ENCODE results near the gene PARD6G. TPM values are rescaled to one million over a fixed set of nuclear protein-coding genes. Genes with fewer than 3 reads are reported as not detected.
"Not testable (repeated sequence)": the region's sequence is repeated elsewhere in the genome, so short reads cannot be mapped to it uniquely, and the experiment has no call there.

Gene PARD6G
- total and polyA plus RNA-seq, 5 experiments from 2014 or later, result 0.13 to 0.34 (median 0.21) TPM; not detected in 1

DNA sequence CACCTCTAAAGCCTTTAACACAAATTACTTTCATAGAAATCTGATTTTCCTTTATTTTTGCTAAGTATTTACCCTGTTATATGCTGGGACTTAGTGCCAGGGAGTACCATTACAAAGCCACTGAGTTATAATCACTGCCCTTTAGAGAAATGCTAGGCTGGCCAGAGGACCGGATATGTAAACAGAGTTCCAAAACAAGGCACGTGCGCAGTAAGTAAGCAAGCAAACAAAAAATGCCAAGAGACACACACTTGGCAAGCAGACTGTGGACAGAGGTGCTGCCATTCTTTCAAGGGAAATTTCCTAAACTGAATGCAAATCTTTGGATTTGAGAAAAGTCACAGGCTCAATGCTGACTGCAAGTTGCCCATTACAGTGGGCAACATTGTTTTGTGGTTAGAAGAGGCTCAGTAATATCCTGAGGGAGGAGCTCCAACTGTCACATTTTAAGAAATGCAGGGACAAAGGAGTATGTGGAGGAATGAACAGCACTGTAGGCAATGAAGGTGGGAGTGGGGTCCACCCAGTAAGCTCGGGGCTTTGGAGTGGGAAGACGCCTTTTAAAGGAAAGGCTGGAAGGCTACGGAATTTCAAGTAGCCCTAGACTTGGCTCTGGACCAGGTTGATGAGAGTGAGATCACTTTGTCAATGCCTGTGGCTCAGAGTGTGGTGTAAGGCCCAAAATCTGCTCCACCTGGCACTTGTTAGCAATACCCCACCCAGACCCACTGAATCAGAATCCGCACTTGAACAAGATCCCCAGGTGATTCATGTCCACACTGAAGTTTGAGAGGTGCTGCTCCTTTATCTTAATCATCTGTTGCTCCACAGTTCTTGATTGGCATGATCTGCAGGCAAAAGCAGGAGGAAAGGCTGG lies 2.1 kb upstream of the PARD6G start:
- Mint-ChIP-seq H3K27ac (no peak overlapping the region), H3K27me3 (peaks cover 10 to 40% (median 18%) of the 10 kb centered on the region in 5 donors), H3K36me3 (no peaks in the 10 kb centered on the region), H3K9me3 (no peaks in the 10 kb centered on the region), H3K4me1 (peaks cover 0 to 12% (median 6%) of the 10 kb centered on the region in 4 donors), H3K4me3 (no peak overlapping the region)
- ATAC-seq (no peak), DNase-seq (no peak)
- POLR2A ChIA-PET, result interaction anchor here (1.1 kb wide), 1 partner anchor 74 kb away, joined by 3 read pairs; no protein-coding TSS in a partner anchor

DNA sequence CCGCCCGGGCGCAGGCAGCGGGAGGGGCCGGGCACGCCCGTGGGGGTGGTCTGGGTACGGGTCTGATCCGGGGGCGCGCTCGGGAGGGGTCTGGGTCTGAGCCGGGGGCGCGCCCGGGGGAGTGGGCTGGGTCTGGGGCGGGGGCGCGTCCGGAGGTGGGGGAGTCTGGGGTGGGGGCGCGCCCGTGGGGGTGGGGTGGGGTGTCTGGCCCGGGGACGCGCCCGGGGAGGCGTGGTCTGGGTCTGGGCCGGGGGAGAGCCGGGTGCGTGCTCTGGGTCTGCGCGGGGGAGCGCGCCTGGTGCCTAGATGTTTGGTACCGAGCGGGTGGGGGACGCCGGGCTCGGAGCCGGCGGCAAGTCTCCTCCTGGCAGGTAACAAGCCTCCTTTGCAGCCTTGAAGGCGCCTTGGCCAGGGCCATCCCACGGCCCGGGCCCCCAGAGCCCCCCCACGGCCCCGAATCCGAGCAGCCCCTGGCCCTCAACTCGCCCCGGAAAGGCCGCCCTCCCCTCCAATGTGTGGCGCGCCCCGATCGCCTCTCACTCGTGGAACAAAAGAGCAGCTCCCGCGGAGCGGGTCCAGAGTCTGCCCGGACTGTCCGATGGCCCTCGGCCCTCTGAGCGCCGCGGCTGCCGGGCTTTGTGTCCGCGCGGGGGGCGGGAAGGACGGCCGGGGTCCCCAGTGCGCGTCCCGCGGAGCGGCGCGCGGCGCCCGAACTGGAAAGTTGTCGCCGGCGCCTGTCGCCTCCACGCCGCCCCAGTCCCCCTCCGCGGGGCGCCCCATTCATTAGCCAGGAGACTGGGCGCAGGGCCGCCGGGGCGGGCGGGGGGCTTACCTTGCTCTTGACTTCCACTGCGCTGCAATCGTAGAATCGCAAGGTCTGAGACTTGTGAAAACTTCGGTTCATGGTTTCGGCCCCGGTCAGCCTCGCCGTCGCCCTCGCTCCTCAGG lies 595 bp downstream of the PARD6G start:
- peak overlapping the region in 8 of 10 donors; percentile 19 to 82 (median 67) for H3K4me3 Mint-ChIP-seq
- ATAC-seq (peak; percentile 53 to 59), DNase-seq (peak in 3 of 10 donors; percentile 12 to 22 (median 21))
- peaks cover 20 to 58% (median 30%) of the 10 kb centered on the region in 5 donors for H3K27me3 Mint-ChIP-seq
- H3K27ac Mint-ChIP-seq, result no peak overlapping the region
- no peaks in the 10 kb centered on the region for H3K9me3 Mint-ChIP-seq
- POLR2A ChIA-PET, result no interaction called here
- H3K4me1 Mint-ChIP-seq, result peaks cover 0 to 12% (median 5%) of the 10 kb centered on the region in 4 donors
- H3K36me3 Mint-ChIP-seq, result no peaks in the 10 kb centered on the region

- H3K36me3 Mint-ChIP-seq, result no peaks in the 10 kb centered on the region
- peak overlapping the region; percentile 54 to 82 (median 68) for H3K4me3 Mint-ChIP-seq
- H3K4me1 Mint-ChIP-seq, result peaks cover 0 to 12% (median 5%) of the 10 kb centered on the region in 4 donors
- DNase-seq (no peak), ATAC-seq (no peak)
- POLR2A ChIA-PET, result no interaction called here
- no peaks in the 10 kb centered on the region for H3K9me3 Mint-ChIP-seq
- H3K27ac Mint-ChIP-seq, result no peak overlapping the region
- H3K27me3 Mint-ChIP-seq, result peaks cover 20 to 66% (median 30%) of the 10 kb centered on the region in 5 donors
These were observed 1.4 kb downstream of the PARD6G start for GRCh38 chr18:80245781-80246444.

DNA sequence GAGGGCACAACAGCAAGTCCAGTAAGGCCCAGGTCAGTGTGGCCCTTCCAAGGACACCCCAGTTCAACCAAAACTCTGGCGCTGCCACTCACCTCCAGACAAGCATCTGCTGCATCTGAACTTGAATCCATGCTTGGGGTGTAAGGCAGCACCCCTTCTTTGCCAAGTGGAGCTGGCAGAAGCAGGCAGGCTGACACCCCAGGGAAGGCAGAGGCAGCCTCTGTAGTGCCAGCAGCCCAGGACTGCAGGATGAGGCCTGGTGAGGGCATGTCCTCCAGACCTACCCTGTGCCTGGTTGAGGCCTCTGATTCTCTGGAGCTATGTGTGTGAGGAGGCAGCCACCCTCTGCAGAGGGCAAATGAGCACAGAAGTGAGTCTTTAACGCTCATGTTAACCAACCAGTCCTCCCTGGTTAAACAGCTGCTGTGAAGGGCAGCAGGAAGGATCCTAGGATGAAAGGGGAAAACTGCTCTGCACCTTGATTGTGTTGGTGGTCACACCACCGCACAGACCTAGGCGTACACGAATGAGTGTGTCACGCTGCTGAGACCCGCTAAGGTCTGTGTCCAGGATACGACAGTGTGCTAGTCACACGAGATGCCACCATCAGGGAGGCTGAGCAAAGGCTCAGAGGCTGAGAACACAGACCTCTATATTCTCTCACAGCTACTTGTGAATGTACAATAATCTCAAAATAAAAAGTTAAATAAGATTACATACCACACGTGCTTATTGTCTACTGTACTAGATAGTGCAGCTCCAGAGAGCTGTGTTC lies 2.2 kb downstream of the PARD6G start:
- Mint-ChIP-seq H3K4me1 (peaks cover 0 to 12% (median 5%) of the 10 kb centered on the region in 4 donors), H3K9me3 (no peaks in the 10 kb centered on the region), H3K4me3 (peak overlapping the region; percentile 2 to 82 (median 68)), H3K27ac (no peak overlapping the region), H3K27me3 (peaks cover 21 to 71% (median 31%) of the 10 kb centered on the region in 5 donors), H3K36me3 (no peaks in the 10 kb centered on the region)
- POLR2A ChIA-PET, result no interaction called here
- DNase-seq (no peak), ATAC-seq (no peak)

GRCh38 chr18:80244167-80244566 lies 3.1 kb downstream of the PARD6G start:
- ATAC-seq, result no peak
- Mint-ChIP-seq H3K9me3 (no peaks in the 10 kb centered on the region), H3K4me1 (peaks cover 0 to 12% (median 5%) of the 10 kb centered on the region in 4 donors), H3K36me3 (no peaks in the 10 kb centered on the region), H3K4me3 (no peak overlapping the region), H3K27me3 (peaks cover 21 to 70% (median 31%) of the 10 kb centered on the region in 5 donors), H3K27ac (no peak overlapping the region)
- POLR2A ChIA-PET, result no interaction called here
- no peak for DNase-seq

DNA sequence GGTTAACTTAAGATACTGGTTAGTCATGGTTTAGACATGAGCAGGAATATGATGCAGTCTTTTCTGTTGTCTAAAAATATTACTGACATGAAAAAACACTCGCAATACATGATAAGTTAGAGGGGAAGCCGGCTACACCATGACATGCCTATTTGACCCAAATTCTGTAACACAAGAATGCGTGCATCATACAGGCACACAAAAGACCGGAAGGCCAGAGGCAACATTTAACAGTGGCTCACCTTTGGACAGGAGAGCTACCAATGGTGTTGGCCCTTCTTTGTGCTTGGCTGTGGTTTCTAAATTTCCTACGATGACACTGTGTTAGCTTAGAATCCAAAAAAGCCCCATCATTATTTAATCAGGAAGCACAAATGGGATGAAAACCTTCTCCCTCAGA lies 4.1 kb downstream of the PARD6G start:
- Mint-ChIP-seq H3K27ac (no peak overlapping the region), H3K27me3 (peaks cover 21 to 67% (median 31%) of the 10 kb centered on the region in 5 donors), H3K9me3 (peaks cover 0 to 3% (median 0%) of the 10 kb centered on the region in 9 donors), H3K36me3 (no peaks in the 10 kb centered on the region), H3K4me1 (peaks cover 0 to 12% (median 5%) of the 10 kb centered on the region in 4 donors), H3K4me3 (no peak overlapping the region)
- DNase-seq (no peak), ATAC-seq (no peak)
- POLR2A ChIA-PET, result no interaction called here

DNA sequence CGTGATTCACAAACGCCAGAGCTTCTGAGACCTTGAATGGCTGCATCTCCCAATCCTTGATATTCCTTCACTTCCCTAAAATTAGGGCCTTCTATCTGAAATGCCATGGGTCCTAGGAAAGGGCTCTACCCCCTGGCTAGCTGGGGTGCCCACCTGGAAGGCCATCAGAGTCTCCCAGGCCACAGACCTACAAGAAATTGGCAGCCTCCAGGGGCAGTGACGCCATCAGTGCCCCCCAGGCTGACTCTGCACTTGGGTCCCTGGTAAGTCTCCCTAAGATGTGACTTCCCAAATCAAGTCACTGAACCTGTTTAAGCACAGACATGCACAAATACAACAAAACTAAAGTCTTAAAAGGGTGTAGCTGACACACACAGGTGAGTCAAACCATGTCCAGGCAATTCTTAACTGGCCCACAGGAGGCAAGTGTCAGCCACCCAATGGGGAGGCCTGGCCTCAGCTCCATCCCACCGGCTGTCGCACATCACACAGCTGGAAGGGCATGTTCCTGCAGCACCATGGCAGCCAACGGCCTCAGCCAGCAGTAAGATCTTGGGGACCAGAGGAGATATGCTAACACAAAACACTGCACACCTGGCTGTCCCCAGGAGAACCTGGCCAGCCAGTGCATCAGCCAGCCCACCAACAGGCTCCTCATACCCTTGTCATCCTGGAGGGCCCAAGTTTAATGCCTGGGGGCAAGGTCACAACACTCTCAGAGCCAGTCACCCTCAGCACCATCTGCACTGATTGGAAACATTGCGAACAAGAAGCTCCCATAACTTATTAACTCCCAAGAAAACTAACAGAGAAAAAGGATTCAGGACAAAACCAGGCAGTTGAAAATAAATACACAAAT lies 5.2 kb downstream of the PARD6G start:
- DNase-seq (no peak), ATAC-seq (no peak)
- no peak overlapping the region for H3K4me3 Mint-ChIP-seq
- POLR2A ChIA-PET, result no interaction called here
- peaks cover 21 to 67% (median 31%) of the 10 kb centered on the region in 5 donors for H3K27me3 Mint-ChIP-seq
- H3K27ac Mint-ChIP-seq, result no peak overlapping the region
- H3K4me1 Mint-ChIP-seq, result peaks cover 0 to 7% (median 4%) of the 10 kb centered on the region in 4 donors
- H3K9me3 Mint-ChIP-seq, result peaks cover 0 to 3% (median 0%) of the 10 kb centered on the region in 9 donors
- no peaks in the 10 kb centered on the region for H3K36me3 Mint-ChIP-seq

- H3K4me3 Mint-ChIP-seq, result no peak overlapping the region
- ATAC-seq (no peak), DNase-seq (no peak)
- H3K36me3 Mint-ChIP-seq, result peaks cover 0 to 1% (median 0%) of the 10 kb centered on the region in 3 donors
- POLR2A ChIA-PET, result no interaction called here
- no peaks in the 10 kb centered on the region for H3K4me1 Mint-ChIP-seq
- H3K27me3 Mint-ChIP-seq, result peaks cover 13 to 55% (median 23%) of the 10 kb centered on the region in 5 donors
- H3K27ac Mint-ChIP-seq, result no peak overlapping the region
- H3K9me3 Mint-ChIP-seq, result peaks cover 0 to 12% (median 2%) of the 10 kb centered on the region in 9 donors
These were observed 7.5 kb downstream of the PARD6G start for GRCh38 chr18:80239830-80240229.

DNA sequence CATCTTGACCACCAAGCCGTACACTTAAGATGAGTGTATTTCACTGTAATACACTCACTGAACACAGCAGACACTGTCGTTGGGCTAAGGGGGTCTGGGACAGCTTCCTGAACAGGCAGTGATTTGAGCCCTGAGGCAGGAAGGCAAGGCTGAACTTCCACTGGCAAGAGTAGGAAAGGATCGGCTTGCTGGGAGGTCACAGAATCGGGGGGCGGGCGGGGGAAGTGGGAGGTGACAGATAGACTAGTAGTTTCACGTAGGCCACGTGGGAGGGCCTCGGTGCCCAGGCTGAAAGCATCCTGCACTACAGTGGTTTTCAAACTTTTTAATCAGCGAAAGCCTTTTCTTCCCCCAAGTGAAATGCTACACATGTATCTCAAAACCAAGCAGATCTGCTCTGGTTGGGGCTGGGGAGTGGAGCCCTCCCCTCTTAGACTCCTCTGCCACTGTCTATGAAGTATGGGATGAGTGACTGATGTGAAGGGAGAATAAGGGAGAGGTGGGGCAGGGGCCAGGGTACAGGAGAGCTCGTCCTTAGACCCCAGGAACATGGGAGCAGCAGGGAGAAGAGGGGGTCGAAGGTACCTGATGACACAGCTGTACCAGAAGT lies 8.6 kb downstream of the PARD6G start:
- POLR2A ChIA-PET, result no interaction called here
- DNase-seq (no peak), ATAC-seq (no peak)
- no peak overlapping the region for H3K27ac Mint-ChIP-seq
- peaks cover 0 to 1% (median 0%) of the 10 kb centered on the region in 3 donors for H3K36me3 Mint-ChIP-seq
- peaks cover 0 to 12% (median 2%) of the 10 kb centered on the region in 9 donors for H3K9me3 Mint-ChIP-seq
- H3K4me1 Mint-ChIP-seq, result no peaks in the 10 kb centered on the region
- H3K27me3 Mint-ChIP-seq, result peaks cover 6 to 51% (median 19%) of the 10 kb centered on the region in 5 donors
- H3K4me3 Mint-ChIP-seq, result no peak overlapping the region

DNA sequence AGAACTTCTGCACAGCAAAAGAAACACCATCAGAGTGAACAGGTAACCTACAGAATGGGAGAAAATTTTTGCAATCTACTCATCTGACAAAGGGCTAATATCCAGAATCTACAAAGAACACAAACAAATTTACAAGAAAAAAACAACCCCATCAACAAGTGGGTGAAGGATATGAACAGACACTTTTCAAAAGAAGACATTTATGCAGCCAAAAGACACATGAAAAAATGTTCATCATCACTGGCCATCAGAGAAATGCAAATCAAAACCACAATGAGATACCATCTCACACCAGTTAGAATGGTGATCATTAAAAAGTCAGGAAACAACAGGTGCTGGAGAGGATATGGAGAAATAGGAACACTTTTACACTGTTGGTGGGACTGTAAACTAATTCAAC lies 9.8 kb downstream of the PARD6G start:
- H3K4me1 Mint-ChIP-seq, ATAC-seq, H3K27ac Mint-ChIP-seq, POLR2A ChIA-PET, H3K36me3 Mint-ChIP-seq, DNase-seq, H3K4me3 Mint-ChIP-seq: not testable (repeated sequence)
- Mint-ChIP-seq H3K9me3 (peaks cover 0 to 12% (median 4%) of the 10 kb centered on the region in 9 donors), H3K27me3 (peaks cover 2 to 51% (median 12%) of the 10 kb centered on the region in 5 donors)

DNA sequence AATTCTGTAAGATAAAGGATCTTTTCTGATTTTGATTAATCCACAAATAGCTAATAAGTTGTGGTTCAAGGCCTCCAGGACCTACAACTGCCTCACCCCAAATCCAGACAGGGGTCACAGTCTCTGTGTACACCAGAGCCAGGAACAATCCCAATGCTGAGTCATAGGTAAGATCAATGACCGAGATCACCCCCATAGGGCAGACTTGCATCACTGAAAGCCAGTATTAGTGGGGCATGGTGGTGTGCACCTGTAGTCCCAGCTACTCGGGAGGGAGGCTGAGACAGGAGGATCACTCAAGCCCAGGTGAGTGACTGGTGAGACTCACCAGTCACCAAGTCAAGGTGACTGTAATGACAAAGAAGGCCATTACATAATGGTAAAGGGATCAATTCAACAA lies 12.9 kb downstream of the PARD6G start:
- ATAC-seq, result no peak
- Mint-ChIP-seq H3K36me3 (peaks cover 0 to 1% (median 0%) of the 10 kb centered on the region in 3 donors), H3K4me3 (no peak overlapping the region), H3K27ac (no peak overlapping the region), H3K4me1 (no peaks in the 10 kb centered on the region), H3K27me3 (peaks cover 0 to 35% (median 9%) of the 10 kb centered on the region in 5 donors), H3K9me3 (peaks cover 0 to 12% (median 4%) of the 10 kb centered on the region in 9 donors)
- no peak for DNase-seq
- POLR2A ChIA-PET, result no interaction called here
